ENCODE data around the gene GPA33. TPM values are rescaled to one million over a fixed set of nuclear protein-coding genes. Genes with fewer than 3 reads are reported as not detected.

GPA33 gene
- total RNA-seq, 1 donor: not detected

- H3K36me3 ChIP-seq (ENCODE audit: insufficient read depth, low read length): no peaks in the 10 kb centered on the region
- peaks cover 5% of the 10 kb centered on the region for H3K27me3 ChIP-seq (ENCODE audit: insufficient read depth, low read length)
- TF ChIP-seq CTCF (IDR thresholded peaks at IDR 0.05; ENCODE audit: extremely low read depth, low read depth, low read length): no peak
- H3K4me2 ChIP-seq (ENCODE audit: insufficient read depth, low read length): no peak overlapping the region
- no peaks in the 10 kb centered on the region for H4K20me1 ChIP-seq (ENCODE audit: insufficient read depth, low read length)
- no peak for DNase-seq (ENCODE audit: insufficient read length, low spot score, missing footprints)
- no peaks in the 10 kb centered on the region for H3K9me3 ChIP-seq (ENCODE audit: low read depth, low read length)
- no peaks in the 10 kb centered on the region for H3K4me1 ChIP-seq (ENCODE audit: insufficient read depth, low read length)
- H3K27ac ChIP-seq (ENCODE audit: low read depth, low read length): no peak overlapping the region
- H3K4me3 ChIP-seq (ENCODE audit: insufficient read depth, low read length): no peak overlapping the region
- H2AFZ ChIP-seq (ENCODE audit: low read length): no peak overlapping the region
- H3K79me2 ChIP-seq (ENCODE audit: insufficient read depth, low read length): no peaks in the 10 kb centered on the region
Measured at GRCh38 chr1:167104256-167104633, 14.1 kb upstream of the GPA33 start.

- no peaks in the 10 kb centered on the region for H3K9me3 ChIP-seq (ENCODE audit: low read depth, low read length)
- H3K79me2 ChIP-seq (ENCODE audit: insufficient read depth, low read length): no peaks in the 10 kb centered on the region
- DNase-seq (ENCODE audit: insufficient read length, low spot score, missing footprints): no peak
- H2AFZ ChIP-seq (ENCODE audit: low read length): no peak overlapping the region
- H3K27me3 ChIP-seq (ENCODE audit: insufficient read depth, low read length): peaks cover 5% of the 10 kb centered on the region
- H3K4me2 ChIP-seq (ENCODE audit: insufficient read depth, low read length): no peak overlapping the region
- no peaks in the 10 kb centered on the region for H3K36me3 ChIP-seq (ENCODE audit: insufficient read depth, low read length)
- no peak for TF ChIP-seq CTCF (IDR thresholded peaks at IDR 0.05; ENCODE audit: extremely low read depth, low read depth, low read length)
- no peak overlapping the region for H3K27ac ChIP-seq (ENCODE audit: low read depth, low read length)
- H4K20me1 ChIP-seq (ENCODE audit: insufficient read depth, low read length): no peaks in the 10 kb centered on the region
- H3K4me1 ChIP-seq (ENCODE audit: insufficient read depth, low read length): no peaks in the 10 kb centered on the region
- H3K4me3 ChIP-seq (ENCODE audit: insufficient read depth, low read length): no peak overlapping the region
Measured at GRCh38 chr1:167102906-167103573, 12.9 kb upstream of the GPA33 start.

- Histone ChIP-seq H3K4me1 (ENCODE audit: insufficient read depth, low read length) (no peaks in the 10 kb centered on the region), H3K4me3 (ENCODE audit: insufficient read depth, low read length) (no peak overlapping the region), H2AFZ (ENCODE audit: low read length) (no peak overlapping the region), H3K79me2 (ENCODE audit: insufficient read depth, low read length) (no peaks in the 10 kb centered on the region), H3K9me3 (ENCODE audit: low read depth, low read length) (no peaks in the 10 kb centered on the region), H3K4me2 (ENCODE audit: insufficient read depth, low read length) (no peak overlapping the region), H3K36me3 (ENCODE audit: insufficient read depth, low read length) (no peaks in the 10 kb centered on the region), H3K27me3 (ENCODE audit: insufficient read depth, low read length) (peaks cover 5% of the 10 kb centered on the region), H3K27ac (ENCODE audit: low read depth, low read length) (no peak overlapping the region), H4K20me1 (ENCODE audit: insufficient read depth, low read length) (no peaks in the 10 kb centered on the region)
- TF ChIP-seq CTCF (IDR thresholded peaks at IDR 0.05; ENCODE audit: extremely low read depth, low read depth, low read length): no peak
- no peak for DNase-seq (ENCODE audit: insufficient read length, low spot score, missing footprints)
Measured at GRCh38 chr1:167101754-167102153, 11.6 kb upstream of the GPA33 start.

GRCh38 chr1:167100730-167101129 is 10.6 kb upstream of the GPA33 start:
- Histone ChIP-seq H3K4me3 (ENCODE audit: insufficient read depth, low read length) (no peak overlapping the region), H3K79me2 (ENCODE audit: insufficient read depth, low read length) (no peaks in the 10 kb centered on the region), H3K4me1 (ENCODE audit: insufficient read depth, low read length) (no peaks in the 10 kb centered on the region), H3K27me3 (ENCODE audit: insufficient read depth, low read length) (no peaks in the 10 kb centered on the region), H3K36me3 (ENCODE audit: insufficient read depth, low read length) (no peaks in the 10 kb centered on the region), H3K27ac (ENCODE audit: low read depth, low read length) (no peak overlapping the region), H3K9me3 (ENCODE audit: low read depth, low read length) (no peaks in the 10 kb centered on the region), H3K4me2 (ENCODE audit: insufficient read depth, low read length) (no peak overlapping the region), H2AFZ (ENCODE audit: low read length) (no peak overlapping the region), H4K20me1 (ENCODE audit: insufficient read depth, low read length) (no peaks in the 10 kb centered on the region)
- no peak for TF ChIP-seq CTCF (IDR thresholded peaks at IDR 0.05; ENCODE audit: extremely low read depth, low read depth, low read length)
- DNase-seq (ENCODE audit: insufficient read length, low spot score, missing footprints): no peak
